Keratinocyte (primary cell): ENCODE data around the gene GCH1.

ENCODE experiments used
- CTCF ChIP-seq, 3 experiments: IDR thresholded peaks in 1 of 3; conservative IDR thresholded peaks in 1 of 3; optimal IDR thresholded peaks in 1 of 3; 2 replicates in 2 of 3; 3 replicates in 1 of 3; pipeline versions ENCODE3 to v1.5.1; 2011; ENCODE audit warnings: low read length in 3 of 3, mild to moderate bottlenecking in 3 of 3, moderate library complexity in 2 of 3, control low read depth in 1 of 3, inconsistent platforms in 1 of 3; ENCODE audit not compliant: insufficient read depth in 2 of 3; ENCODE audit errors: extremely low read depth in 1 of 3
- EZH2 ChIP-seq: IDR thresholded peaks from one replicate; pipeline ENCODE4 v1.6.1; 2012; ENCODE audit warnings: inconsistent platforms, mild to moderate bottlenecking, low read length, moderate library complexity

GRCh38 chr14:54908190-54908589, 5.6 kb upstream of the GCH1 start:
- TF ChIP-seq EZH2 (no peak), CTCF (optimal IDR thresholded peaks at IDR 0.05 in 1 of 3, IDR thresholded peaks at IDR 0.05 in 1 of 3, conservative IDR thresholded peaks at IDR 0.05 in 1 of 3; ENCODE audit: extremely low read depth in 1 of 3, insufficient read depth in 2 of 3, low read length in 3 of 3) (no peak)
